ENCODE measurements around the gene CACNA1C.

Gene CACNA1C

GRCh38 chr12:2043054-2043453, 9.7 kb upstream of the CACNA1C start:
- no peaks in the 10 kb centered on the region for H3K4me1 ChIP-seq
- TF ChIP-seq, protein P1, sequence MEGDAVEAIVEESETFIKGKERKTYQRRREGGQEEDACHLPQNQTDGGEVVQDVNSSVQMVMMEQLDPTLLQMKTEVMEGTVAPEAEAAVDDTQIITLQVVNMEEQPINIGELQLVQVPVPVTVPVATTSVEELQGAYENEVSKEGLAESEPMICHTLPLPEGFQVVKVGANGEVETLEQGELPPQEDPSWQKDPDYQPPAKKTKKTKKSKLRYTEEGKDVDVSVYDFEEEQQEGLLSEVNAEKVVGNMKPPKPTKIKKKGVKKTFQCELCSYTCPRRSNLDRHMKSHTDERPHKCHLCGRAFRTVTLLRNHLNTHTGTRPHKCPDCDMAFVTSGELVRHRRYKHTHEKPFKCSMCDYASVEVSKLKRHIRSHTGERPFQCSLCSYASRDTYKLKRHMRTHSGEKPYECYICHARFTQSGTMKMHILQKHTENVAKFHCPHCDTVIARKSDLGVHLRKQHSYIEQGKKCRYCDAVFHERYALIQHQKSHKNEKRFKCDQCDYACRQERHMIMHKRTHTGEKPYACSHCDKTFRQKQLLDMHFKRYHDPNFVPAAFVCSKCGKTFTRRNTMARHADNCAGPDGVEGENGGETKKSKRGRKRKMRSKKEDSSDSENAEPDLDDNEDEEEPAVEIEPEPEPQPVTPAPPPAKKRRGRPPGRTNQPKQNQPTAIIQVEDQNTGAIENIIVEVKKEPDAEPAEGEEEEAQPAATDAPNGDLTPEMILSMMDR (IDR thresholded peaks at IDR 0.05; ENCODE audit: low read depth, low read length), result no peak
- H3K9me3 ChIP-seq, result no peaks in the 10 kb centered on the region
- DNase-seq, result no peak
- no peaks in the 10 kb centered on the region for H3K36me3 ChIP-seq
- peaks cover 18% of the 10 kb centered on the region for H3K27me3 ChIP-seq
- no peak overlapping the region for H3K4me3 ChIP-seq (ENCODE audit: low read depth, low read length)

DNA sequence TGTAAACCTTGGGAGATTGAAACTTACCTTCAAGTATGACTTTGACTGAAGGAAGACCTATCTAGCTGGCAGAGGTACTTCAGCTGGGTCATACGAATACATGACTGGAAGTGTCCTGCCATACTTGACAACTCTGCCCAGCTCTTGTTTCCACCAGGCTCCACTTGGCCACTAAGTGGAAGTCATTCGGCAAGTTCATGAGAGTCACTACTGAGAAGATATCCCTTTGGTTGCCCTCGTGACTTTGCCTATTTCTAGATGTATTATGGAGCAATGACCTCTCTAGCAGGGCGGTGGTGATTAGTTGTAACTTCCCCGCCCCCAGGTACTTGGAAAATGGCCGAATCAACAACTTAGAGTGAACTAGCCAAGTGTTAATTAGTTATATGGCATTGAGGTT, 8.6 kb upstream of the CACNA1C start:
- no peak overlapping the region for H3K4me3 ChIP-seq (ENCODE audit: low read depth, low read length)
- no peaks in the 10 kb centered on the region for H3K4me1 ChIP-seq
- DNase-seq, result no peak
- no peaks in the 10 kb centered on the region for H3K9me3 ChIP-seq
- H3K27me3 ChIP-seq, result peaks cover 22% of the 10 kb centered on the region
- H3K36me3 ChIP-seq, result no peaks in the 10 kb centered on the region
- TF ChIP-seq, protein P1 (IDR thresholded peaks at IDR 0.05; ENCODE audit: low read depth, low read length), result no peak

GRCh38 chr12:2046957-2047356, 5.8 kb upstream of the CACNA1C start:
- Histone ChIP-seq H3K36me3 (no peaks in the 10 kb centered on the region), H3K9me3 (no peaks in the 10 kb centered on the region; the same call in 1 of the 2 replicates), H3K4me1 (no peaks in the 10 kb centered on the region), H3K4me3 (ENCODE audit: low read depth, low read length) (no peak overlapping the region), H3K27me3 (peaks cover 39% of the 10 kb centered on the region)
- no peak for DNase-seq
- TF ChIP-seq, protein P1 (IDR thresholded peaks at IDR 0.05; ENCODE audit: low read depth, low read length), result no peak

DNA sequence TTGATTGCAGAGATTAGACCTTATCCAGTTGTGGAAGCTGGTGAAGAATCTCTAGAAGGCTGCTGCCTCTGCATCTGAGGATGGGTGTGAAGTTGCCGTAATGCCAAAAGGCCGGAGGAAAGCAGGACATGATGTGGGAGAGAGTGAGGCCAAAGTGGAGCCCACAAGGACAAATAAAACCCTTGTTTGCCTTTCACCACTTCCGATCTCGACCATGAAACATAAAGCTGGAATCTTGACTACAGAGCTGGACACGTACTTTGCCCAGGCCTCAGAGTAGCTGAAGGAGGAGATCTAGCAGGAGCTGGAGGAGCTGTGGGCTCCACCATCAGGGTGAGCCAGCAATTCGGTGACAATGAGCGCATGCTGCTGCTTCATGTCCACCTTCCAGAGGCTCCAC, 5.0 kb upstream of the CACNA1C start:
- no peaks in the 10 kb centered on the region for H3K36me3 ChIP-seq
- no peak for DNase-seq
- H3K4me1 ChIP-seq, result no peaks in the 10 kb centered on the region
- TF ChIP-seq, protein P1 (IDR thresholded peaks at IDR 0.05; ENCODE audit: low read depth, low read length), result no peak
- no peaks in the 10 kb centered on the region; the same call in 1 of the 2 replicates for H3K9me3 ChIP-seq
- H3K4me3 ChIP-seq (ENCODE audit: low read depth, low read length), result no peak overlapping the region
- H3K27me3 ChIP-seq, result peaks cover 39% of the 10 kb centered on the region

DNA sequence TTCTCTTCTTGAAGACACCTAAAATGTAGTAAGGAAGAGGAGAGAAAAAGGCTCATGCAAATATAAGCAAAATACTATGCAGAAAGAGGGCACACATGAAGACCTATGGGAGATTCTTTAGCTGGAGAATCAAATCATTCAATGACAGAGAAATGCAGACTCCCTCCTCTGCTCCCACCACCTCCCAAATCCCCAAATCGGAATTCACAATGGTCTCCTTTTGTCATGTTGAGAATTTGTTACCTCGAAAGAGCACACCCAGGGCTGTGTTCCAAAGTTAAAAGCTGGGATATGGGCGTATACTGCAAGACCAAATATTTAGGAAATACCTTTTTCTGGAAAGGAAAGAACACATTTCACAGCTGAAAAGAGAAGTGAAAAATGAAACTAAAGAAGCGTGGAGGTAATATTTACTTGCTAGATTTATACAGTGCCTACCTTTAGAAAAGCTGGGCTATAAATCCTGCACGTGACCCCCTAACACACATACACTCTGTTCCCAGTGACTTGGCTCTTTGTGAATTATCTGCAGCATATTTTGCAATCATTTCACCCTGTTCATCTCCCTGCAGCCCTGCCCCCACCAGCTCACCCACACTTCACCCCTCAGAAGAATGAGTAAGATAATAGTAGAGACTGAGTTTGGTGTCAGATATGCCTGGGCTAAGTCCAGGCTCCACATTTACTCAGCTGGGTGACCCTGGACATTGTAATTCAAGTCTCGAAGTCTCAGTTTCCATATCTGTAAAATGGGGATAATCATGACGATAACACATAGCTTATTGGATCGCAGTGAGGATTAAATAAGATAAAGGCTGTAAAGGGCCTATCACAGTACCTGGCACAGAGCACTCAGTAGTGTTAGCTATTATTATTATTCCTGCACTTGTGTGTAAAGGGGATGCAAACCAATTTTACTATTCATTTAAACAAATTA, 2.9 kb upstream of the CACNA1C start:
- H3K9me3 ChIP-seq, result no peaks in the 10 kb centered on the region; the same call in 1 of the 2 replicates
- DNase-seq, result no peak
- TF ChIP-seq, protein P1 (IDR thresholded peaks at IDR 0.05; ENCODE audit: low read depth, low read length), result no peak
- no peaks in the 10 kb centered on the region for H3K4me1 ChIP-seq
- no peak overlapping the region for H3K4me3 ChIP-seq (ENCODE audit: low read depth, low read length)
- H3K27me3 ChIP-seq, result peaks cover 60% of the 10 kb centered on the region
- H3K36me3 ChIP-seq, result no peaks in the 10 kb centered on the region
